HuH-7 (cell line): Measurements from ENCODE around the gene CYSLTR1.
"Not testable (repeated sequence)": the region's sequence is repeated elsewhere in the genome, so short reads cannot be mapped to it uniquely, and the experiment has no call there.

Experiments
- DNase-seq: peaks from one replicate; pipeline ENCODE4 v3.0.0; 2011; ENCODE audit warnings: low spot score

Gene CYSLTR1

GRCh38 chrX:78327370-78328086, at the start of gene CYSLTR1:
Gene CYSLTR1 (minus strand): TSS chrX:78327611. CDS start chrX:78273746, 53,865 bp downstream.
- no peak for DNase-seq

- no peak for DNase-seq
Measured at GRCh38 chrX:78377186-78377585, 49.8 kb upstream of the CYSLTR1 start.

- no peak for DNase-seq
Measured at GRCh38 chrX:78375894-78376293, 48.5 kb upstream of the CYSLTR1 start.

- no peak for DNase-seq
Measured at GRCh38 chrX:78366576-78366975, 39.2 kb upstream of the CYSLTR1 start.

GRCh38 chrX:78357342-78358055, 30.1 kb upstream of the CYSLTR1 start:
- no peak for DNase-seq

- no peak for DNase-seq
Measured at GRCh38 chrX:78333521-78333920, 6.1 kb upstream of the CYSLTR1 start.

- DNase-seq: no peak
Measured at GRCh38 chrX:78331708-78332107, 4.3 kb upstream of the CYSLTR1 start.

- DNase-seq: no peak
Measured at GRCh38 chrX:78330540-78330939, 3.1 kb upstream of the CYSLTR1 start.

GRCh38 chrX:78330068-78330467, 2.7 kb upstream of the CYSLTR1 start:
- no peak for DNase-seq

GRCh38 chrX:78329486-78329885, 2.1 kb upstream of the CYSLTR1 start:
- no peak for DNase-seq

GRCh38 chrX:78326401-78326800, 1.0 kb downstream of the CYSLTR1 start:
- DNase-seq: no peak

GRCh38 chrX:78322863-78323262, 4.5 kb downstream of the CYSLTR1 start:
- DNase-seq: no peak

GRCh38 chrX:78321809-78322208, 5.6 kb downstream of the CYSLTR1 start:
- no peak for DNase-seq

- DNase-seq: no peak
Measured at GRCh38 chrX:78316265-78316664, 11.1 kb downstream of the CYSLTR1 start.

- no peak for DNase-seq
Measured at GRCh38 chrX:78315745-78316144, 11.7 kb downstream of the CYSLTR1 start.

- DNase-seq: no peak
Measured at GRCh38 chrX:78314561-78314960, 12.8 kb downstream of the CYSLTR1 start.

GRCh38 chrX:78313526-78313925, 13.9 kb downstream of the CYSLTR1 start:
- DNase-seq: no peak

GRCh38 chrX:78307665-78308064, 19.7 kb downstream of the CYSLTR1 start:
- DNase-seq: no peak

- DNase-seq: no peak
Measured at GRCh38 chrX:78303086-78303485, 24.3 kb downstream of the CYSLTR1 start.

GRCh38 chrX:78300933-78301332, 26.5 kb downstream of the CYSLTR1 start:
- DNase-seq: not testable (repeated sequence)

GRCh38 chrX:78283511-78283910, 43.9 kb downstream of the CYSLTR1 start:
- no peak for DNase-seq

- no peak for DNase-seq
Measured at GRCh38 chrX:78237127-78237526, 90.3 kb downstream of the CYSLTR1 start.

- not testable (repeated sequence) for DNase-seq
Measured at GRCh38 chrX:78226047-78226446, 101.4 kb downstream of the CYSLTR1 start.
